DMS153 treated with DMSO at 0.1 percent for 48 hours (cell line): ENCODE measurements around the gene HSDL2.
"Not testable (repeated sequence)": the region's sequence is repeated elsewhere in the genome, so short reads cannot be mapped to it uniquely, and the experiment has no call there.

Experiments
- DNase-seq: peaks from one replicate; lab custom pipeline; 2025; ENCODE audit not compliant: unreplicated experiment; lab: John Stamatoyannopoulos, UW

The HSDL2 gene

DNA sequence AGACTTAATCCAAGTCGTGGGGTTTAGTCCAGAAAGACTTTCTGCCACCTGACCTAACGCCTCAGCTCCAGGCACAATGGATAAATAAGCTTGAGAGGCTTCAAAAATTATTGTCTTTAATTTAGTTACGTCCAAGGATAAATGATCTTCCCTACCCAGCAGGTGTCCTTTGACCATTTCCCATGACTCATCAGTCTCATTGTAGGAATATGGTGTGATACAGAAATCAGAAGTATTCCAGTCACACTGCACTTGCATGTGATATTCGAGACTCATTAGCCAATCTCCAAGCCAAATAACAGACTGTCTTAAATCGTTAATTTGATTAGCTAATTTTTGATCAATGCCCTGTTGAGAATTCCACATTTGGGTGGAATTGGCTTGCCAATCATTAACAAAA is 13.2 kb downstream of the HSDL2 start:
- not testable (repeated sequence) for DNase-seq

DNA sequence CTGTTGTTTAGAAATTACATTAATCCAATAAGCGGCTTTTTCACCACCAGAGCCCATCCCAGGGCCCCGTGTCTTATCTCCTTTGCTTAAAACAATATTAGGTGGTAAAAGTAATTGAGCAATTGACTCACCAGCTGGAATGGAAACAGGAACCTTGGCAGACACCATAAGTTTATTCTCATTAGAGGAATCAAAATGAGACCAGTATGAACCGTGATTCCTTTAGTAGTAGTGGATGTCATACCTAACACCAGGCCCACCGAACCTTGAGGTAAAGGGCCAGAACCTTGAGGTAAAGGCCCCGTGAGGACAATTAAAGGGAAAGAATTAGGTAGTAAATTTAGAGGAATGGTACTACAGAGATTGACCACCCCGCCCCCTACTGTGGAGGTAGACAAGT is 16.5 kb downstream of the HSDL2 start:
- DNase-seq, result no peak

DNA sequence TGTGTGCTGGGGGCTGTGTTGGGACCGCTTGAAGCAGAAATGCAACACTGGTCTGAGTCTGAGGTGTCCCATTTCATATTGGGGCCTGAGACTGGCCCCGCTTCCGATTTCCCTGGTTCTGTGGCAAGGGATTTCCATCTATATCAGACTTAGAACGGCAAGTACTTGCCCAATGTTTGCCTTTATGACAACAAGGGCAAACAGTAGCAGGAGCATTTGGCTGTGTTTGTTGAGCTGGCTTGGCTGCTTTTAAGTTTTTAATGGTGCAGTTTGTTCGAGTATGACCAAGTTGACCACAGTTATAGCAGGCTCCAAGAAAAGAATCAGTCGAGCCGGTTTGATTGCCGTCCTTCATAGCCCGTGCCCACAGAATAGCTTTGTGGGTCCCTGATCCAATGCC is 17.0 kb downstream of the HSDL2 start:
- no peak for DNase-seq

DNA sequence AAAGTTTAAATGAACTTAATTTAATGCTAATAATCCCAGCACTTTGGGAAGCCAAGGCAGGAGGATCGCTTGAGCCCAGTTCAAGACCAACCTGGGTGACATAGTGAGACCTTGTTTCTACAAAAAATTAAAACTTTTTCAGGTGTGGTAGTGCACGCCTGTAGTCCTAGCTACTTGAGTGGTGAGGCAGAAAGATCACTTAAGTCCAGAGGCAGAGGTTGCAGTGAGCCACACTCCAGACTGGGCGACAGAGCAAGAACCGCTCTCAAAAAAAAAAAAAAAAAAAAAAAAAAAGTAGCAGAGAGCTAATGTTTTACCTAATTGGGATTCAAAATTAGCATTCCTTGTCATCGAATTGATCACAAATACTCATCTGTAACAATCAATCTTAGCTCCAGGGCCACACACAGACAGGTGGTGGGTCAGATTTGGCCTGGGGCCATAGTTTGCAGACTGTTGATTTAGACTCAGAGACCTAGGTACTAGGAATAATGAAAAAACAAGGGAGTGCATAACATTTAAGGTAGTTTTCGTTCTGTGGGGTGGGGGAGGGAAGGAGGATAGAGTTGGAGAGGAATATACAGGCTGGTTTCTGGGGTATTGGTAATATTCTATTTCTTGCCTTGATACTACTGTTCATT is 21.4 kb downstream of the HSDL2 start:
- no peak for DNase-seq

DNA sequence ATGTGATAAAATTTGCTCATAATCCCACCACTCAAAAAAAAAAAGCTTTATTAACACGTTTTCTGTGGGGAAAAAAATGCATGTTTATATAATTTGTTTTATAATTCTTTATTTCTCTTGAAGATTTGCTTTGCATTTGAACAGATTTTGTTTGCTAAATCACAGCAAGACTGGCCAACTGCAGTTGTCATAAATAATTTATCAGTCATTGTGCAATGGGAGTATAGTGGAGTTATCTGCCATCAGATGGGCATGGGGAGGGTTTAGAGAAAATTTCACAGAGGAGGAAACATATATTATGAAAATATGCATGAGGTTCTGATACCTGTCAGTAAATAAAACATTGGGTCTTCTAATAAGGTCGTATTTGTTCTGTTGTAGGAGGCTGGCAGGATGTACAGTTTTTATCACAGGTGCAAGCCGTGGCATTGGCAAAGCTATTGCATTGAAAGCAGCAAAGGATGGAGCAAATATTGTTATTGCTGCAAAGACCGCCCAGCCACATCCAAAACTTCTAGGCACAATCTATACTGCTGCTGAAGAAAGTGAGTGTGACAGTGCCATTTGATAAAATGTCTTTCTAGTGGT is 23.8 kb downstream of the HSDL2 start:
- DNase-seq, result no peak

DNA sequence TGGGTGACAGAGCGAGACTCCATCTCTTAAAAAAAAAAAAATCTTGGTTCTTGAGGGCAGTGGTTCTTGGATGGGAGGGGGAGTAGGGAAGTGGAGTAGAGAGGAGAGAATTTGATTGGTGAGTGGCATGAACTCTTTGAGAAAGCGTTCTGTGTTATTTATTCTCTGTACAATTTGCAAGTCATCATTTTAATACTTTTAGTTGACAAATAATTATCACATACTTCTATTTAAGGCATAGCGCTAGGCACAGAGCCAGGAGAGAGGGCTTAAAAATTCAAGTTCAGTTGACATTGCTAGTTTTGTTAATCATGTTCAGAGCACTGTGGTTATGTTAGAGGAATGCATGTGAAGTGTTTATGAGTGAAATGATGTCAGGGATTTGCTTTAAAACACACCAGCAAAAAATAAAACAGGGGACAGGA is 24.6 kb downstream of the HSDL2 start:
- no peak for DNase-seq

DNA sequence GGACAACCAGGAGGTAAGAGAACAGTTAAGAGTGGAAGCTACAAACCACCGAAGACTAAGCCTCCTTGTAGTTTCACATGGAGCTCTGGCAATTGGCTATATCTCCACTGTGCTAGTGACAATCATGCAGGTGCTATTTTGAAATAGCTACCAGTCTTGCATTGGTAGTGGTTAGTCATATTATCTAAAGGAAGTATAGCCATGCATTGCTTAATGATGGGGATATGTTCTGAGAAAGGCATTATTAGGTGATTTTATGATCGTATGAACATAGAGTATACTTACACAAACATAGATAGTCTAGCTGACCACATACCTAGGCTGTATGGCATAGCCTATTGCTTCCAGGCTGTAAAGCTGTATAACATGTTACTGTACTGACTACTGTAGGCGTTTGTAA is 28.4 kb downstream of the HSDL2 start:
- DNase-seq, result no peak

DNA sequence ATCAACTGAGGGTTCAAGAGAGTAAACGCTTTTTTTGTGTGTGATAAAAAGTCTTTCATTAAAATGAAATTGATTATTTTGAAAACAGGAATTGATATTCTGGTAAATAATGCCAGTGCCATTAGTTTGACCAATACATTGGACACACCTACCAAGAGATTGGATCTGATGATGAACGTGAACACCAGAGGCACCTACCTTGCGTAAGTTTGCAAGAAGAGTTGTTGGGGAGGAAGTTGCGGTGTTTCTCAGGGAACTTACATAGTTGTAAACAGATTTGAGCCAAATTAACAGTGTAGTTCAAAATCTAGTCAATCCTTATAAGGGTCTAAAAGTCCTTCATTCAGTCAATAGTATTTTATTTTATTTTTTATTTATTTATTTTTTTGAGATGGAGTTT is 28.9 kb downstream of the HSDL2 start:
- no peak for DNase-seq

DNA sequence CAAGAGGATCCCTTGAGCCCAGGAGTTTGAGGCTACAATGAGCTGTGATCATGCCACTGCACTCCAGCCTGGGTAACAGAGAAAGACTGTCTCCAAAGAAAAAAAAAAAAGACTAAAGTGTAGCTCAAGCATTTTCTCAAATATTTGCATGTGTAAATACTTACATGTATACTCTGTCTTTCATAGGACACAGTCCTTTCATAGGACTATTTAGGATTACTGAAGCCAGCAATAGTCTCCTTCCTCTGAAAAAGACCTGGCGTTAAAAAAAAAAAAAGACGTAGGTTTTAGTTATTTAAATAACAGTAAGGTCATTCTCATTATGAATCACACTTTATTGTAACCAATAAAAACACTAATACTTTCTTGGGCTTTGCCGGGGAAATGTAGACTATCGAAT is 29.9 kb downstream of the HSDL2 start:
- DNase-seq, result no peak

DNA sequence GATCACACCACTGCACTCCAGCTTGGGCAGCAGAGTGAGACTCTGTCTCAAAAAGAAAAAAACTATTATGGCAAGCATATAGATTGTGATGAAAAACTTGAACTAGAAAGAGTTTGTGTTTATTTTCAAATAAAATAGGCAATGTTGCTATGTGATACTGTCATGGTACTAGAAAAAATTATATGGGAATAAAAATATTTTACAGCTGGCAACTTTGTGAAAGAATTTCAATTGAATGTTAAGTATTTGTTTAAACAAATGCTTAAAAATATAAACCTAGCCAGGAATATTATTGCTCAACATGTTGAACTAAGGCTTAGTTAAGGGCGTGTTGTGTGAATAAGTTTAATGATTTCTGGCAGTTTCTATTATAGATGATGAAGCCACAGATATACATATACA is 31.7 kb downstream of the HSDL2 start:
- no peak for DNase-seq

DNA sequence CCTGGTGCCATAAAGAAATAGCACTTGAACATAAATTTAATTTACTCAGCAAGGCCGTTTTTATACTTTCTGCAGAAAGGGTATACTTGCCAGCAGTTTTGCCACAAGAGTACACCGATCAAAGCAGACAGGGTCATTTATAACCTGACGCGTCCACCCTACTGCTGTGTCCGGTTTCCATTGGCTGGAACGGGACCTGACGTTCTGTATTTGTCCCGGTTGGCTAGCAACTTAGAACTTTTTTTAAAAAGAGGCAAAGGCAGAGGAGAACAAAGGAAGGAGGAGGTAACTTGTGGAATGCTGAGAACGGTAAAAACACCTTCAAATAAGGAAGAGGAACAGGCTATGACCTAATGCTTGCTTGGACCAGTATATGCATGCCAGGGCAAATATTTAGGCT is 33.8 kb downstream of the HSDL2 start:
- DNase-seq, result not testable (repeated sequence)

DNA sequence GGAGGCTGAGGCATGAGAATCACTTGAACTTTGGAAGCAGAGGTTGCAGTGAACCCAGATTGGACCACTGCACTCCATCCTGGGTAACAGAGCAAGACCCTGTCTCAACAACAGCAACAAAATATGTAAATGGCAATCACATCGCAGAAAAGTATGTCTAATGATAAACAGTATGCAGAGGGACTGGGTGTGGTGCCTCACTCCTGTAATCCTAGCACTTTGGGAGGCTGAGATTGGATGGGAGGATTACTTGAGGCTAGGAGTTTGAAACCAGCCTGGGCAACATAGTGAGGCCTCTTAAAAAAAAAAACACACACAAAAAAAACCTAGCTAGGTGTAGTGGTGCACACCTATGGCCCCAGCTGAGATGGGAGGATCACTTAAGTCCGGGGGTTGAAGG is 40.3 kb downstream of the HSDL2 start:
- DNase-seq, result no peak

DNA sequence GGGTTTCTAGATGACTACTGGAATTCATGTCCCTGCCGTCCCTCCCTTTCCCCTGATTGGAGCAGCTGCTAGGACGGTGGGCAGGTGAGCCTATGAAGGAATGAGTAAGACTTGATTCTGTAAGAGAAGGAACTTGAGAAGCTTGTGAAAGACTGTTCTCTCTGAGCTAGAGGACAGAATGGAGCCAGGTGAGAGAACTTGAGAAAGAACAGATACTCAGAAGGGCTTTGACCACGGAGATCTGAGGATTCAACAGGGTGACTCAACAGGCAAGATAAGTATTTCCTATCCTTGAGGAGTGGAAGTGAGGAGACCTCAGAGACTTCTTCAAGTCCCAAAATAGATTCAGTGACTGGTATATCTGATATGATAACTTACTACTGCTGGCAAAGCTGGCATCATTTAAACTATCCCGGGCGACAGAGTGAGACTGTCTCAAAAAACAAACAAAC is 41.9 kb downstream of the HSDL2 start:
- no peak for DNase-seq

DNA sequence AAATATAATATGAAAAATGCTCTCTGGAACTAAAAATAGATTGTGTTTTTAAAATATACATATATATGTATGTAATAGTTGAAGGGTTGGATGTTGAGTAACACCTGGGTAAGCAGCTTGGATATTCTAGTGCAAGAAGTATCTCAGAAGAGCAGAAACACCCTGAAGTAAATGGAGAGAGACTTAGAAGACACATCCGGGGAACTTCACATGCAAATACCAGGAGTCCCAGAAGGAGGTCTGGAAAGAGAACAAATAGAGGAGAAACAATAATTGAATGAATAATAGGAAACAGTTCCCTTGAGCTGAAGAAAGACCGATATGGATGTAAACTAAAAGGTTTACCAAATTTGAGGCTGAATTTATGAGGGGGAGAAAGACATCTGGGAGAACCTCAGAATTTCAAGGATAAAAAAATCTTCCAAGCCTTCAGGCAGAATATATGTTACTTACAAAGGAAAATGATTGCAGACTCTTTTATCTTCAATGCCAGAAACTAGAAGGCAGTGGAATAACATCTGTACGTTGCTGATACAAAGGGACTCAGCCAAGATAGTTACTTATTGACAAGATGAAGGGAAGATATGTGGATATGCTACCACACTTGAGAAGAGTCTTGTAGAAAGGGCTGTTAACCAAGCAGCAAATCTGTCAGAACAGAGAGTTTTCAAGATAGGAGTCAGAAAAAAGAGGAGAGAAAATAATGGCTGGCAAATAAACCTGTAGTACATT is 42.7 kb downstream of the HSDL2 start:
- no peak for DNase-seq

DNA sequence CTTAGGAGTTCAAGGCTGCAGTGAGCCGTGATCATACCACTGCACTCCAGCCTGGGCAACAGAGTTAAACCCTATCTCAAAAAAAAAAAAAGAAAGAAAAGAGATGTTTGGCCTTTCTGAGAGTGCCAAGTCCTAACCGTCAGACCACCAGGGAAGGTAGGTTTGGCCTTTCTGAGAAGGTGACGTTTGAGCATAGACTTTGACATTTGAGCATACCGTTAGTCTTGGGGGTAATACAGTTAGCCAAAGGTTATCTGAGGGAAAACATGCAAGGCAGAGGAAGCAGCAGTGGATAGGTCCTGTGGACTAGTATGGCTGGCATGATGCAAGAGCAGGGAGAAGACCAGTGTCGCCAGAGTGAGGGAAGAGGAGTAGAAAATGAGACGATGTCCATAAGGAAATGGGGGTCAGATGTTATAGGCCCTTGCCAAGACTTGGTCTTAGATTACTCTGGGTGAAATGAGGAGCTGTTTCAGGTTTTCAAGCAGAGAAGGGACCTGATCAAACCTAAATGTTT is 50.2 kb downstream of the HSDL2 start:
- no peak for DNase-seq

DNA sequence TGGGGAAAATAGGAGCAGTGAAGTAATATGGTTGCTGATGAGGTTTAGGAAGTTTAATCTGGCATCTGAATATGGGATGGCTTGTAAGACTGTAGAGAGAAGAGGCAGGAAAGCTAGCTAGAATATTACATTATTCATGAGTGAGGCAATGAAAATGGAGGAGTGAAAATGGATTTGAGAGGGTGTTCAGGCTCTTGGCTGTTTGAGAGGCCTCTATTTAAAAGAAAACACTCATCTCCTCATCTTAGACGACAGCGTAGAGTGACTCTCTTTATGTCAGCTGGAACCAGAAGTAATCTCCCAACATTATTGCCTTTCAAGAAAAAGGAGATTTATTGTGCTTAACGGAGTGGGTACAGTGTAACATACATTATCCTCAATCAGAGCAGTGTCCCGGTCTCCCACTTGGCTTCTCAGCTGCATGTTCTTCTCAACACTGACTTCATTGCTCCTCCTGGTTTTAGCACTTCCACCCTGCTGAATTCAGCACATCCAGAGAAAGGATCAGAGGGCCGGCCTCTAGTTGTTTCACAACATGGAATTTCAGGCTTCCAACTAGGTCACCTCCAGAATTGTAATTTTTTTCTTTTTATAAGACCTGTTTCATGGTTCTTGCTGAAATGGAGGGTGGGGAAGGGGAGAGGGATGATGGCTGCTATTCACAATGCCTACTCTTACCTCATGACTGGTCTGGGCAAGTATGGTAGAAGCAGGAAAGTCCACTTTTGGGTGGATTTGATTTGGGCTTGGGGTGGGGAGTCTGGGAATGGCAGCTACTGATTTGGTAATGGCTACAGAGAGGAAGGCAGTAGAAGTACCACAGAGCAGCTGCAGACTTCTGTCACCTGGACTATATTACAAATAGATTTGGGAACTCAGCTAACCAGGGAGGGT is 53.8 kb downstream of the HSDL2 start:
- no peak for DNase-seq

DNA sequence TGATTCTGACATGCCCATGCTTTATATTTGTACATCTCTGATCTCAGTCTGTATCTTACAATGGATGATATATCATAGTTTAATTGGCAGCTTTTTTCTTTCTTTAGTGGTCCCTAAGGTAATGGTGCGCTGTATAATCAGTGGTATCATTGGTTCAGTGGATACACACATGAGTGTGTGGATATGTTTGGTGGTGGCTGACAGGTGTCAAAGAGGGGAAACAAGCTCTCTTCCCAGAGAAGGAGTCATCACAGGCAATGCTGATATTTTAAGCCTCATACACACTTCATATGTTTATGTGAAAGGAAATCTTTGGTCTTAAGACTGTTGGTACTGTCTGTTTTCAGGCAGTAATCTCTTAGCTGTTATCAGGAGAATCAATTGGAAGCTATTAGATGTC is 54.6 kb downstream of the HSDL2 start:
- DNase-seq, result no peak

DNA sequence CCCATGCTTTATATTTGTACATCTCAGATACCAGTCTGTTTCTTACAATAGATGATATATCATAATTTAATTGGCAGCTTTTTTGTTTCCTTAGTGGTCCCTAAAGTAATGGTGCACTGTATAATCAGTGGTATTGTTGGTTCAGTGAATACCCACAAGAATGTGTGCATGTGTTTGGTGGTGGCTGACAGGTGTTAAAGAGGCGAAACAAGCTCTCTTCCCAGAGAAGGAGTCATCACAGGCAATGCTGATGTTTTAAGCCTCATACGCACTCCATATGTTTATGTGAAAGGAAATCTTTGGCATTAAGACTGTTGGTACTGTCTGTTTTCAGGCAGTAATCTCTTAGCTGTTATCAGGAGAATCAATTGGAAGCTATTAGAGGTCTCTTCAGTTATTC is 57.5 kb downstream of the HSDL2 start:
- no peak for DNase-seq

DNA sequence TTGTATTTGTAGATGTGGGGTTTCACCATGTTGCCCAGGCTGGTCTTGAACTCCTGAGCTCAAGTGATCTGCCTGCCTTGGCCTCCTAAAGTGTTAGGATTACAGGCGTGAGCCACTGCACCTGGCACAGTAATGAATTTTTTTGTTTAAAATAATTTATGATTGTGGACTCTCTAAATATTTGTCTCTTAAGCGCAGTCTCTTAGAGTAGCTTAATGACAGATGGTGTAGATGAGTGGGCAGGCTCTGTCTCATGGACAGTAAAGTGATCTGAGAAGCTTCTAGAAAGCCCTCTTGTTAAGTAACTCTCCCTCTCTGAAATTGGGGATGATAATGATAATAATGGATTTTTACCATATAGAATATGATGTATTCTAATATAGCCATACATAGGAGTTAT is 59.3 kb downstream of the HSDL2 start:
- no peak for DNase-seq

DNA sequence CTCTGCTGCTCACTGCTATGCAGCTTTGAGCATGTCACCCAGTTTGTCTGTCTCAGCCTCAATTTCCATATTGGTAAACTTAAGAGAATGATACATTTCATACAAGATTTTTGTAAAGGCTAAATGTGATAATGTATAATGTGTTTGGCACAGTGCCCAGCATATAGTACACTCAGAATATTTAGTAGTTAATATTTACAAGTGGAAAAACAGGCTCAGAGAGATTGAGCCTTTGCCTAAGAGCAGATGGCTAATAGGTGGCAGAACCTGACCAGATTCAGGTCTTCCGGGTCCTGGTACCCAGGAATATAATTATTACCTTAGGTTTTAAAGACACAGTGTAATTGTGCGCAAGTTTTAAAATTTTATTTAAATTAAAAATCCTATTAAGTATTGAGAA is 59.9 kb downstream of the HSDL2 start:
- no peak for DNase-seq

DNA sequence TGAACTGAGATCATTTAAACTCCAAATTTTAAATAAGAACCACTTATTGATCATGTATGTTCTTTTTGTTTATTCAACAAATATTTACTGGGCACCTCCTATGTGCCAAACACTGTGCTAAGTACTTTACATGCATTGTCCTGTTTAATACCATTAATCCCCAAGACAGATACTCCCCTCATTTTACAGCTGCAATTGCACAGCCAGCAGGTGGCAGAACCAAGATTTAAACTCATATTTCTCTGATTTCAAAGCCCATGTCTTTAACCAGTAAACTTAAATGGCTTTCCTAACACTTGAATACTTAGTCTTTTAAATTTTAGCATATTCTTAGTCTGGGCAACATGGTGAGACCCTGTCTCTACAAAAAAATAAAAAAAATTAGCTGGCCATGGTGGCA is 63.3 kb downstream of the HSDL2 start:
- DNase-seq, result peak; percentile 4
